CD4-positive, alpha-beta T cell treated with Interferon gamma for 1 hour (primary cell): ENCODE data around the gene PRKAG1.

ENCODE experiments used
- DNase-seq: peaks from one replicate; pipeline ENCODE4 v3.0.0-alpha.2; 2020

Gene PRKAG1

GRCh38 chr12:48980389-48980952 is 38.1 kb downstream of the PRKAG1 start:
- DNase-seq: peak; percentile 22

GRCh38 chr12:48979602-48980388 is 38.8 kb downstream of the PRKAG1 start:
- peak; percentile 39 for DNase-seq

GRCh38 chr12:48978741-48979601 is 39.6 kb downstream of the PRKAG1 start:
- DNase-seq: no peak

DNA sequence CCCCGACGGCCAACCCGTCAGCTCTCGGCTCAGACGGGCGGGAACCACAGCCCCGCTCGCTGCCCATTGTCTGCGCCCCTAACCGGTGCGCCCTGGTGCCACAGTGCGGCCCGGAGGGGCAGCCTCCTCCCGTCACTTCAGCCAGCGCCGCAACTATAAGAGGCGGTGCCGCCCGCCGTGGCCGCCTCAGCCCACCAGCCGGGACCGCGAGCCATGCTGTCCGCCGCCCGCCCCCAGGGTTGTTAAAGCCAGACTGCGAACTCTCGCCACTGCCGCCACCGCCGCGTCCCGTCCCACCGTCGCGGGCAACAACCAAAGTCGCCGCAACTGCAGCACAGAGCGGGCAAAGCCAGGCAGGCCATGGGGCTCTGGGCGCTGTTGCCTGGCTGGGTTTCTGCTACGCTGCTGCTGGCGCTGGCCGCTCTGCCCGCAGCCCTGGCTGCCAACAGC is 40.3 kb downstream of the PRKAG1 start, which contains the start of gene WNT1:
Gene WNT1 (plus strand): TSS at position 32 of the 450 bp plus-strand sequence. CDS start 329 bp downstream, at position 361.
- no peak for DNase-seq

DNA sequence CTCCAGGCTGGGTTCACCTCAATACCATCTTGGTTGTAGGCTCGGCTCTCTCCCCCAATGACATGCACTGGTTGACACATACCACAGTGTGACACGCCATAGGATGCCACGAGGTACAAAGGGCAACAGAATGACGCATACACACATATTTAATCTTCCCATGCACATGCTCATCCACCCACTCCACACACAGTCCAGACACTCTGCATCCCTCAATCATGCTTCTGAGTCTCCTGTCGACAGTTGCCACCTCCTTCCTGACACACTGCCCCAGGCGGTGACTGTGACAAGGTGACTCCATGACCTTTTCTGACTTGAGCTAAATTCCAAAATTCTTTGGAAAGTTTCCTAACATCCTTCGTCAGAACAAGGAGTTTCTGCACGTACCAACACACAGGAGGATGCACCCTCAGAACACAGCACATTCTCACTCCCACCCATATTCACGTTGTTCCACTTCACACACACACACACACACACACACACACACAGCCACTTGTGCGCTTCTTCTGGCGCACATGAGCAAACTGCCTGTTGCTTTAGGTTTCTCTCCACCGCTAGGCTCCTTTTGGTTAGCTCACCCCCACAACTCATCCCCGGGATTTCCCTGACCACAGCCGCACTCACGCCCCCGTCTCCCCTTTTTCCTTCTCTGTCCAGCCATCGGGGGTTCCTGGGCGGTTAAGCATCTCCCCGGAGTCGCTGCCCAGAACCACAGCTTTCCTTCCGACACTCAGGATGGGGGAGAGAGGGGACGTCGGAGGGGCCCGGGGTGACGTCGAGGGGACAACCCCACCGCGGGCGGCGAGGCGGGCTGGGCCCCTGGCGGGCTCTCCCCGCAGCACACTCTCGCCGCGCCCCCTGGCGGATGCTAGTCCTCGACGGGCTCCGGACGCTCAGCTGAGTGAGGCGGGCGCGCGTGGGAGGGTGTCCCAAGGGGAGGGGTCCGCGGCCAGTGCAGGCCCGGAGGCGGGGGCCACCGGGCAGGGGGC is 41.0 kb downstream of the PRKAG1 start:
- peak; percentile 76 for DNase-seq

GRCh38 chr12:48973941-48974673 is 44.5 kb downstream of the PRKAG1 start:
- DNase-seq: no peak

- DNase-seq: no peak
Measured at GRCh38 chr12:48973531-48973930, 45.0 kb downstream of the PRKAG1 start.

DNA sequence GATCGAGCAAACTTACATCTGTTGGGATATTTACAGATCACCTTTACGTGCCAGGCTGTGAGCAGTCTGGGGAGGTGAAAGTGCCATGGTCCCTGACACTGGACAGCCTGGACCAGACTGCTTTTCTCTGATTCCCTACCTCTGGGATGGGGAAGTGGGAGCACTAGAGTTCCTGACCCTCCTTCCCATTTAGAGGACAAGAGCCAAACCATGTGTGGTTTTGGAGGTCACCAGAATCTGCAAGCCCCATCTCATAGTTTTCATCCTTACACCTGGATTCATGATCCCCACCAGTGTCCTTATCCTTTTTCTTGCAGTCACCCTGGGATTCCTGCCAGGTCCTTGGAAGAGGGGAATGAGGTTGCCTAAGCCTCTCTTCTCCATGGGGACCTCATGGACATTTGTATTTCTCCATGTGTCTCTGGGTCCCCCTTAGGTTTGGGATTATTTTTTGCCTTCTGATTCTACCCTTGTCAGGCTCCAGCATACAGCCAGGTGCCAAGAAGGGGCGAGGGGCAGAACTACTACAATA is 45.6 kb downstream of the PRKAG1 start:
- no peak for DNase-seq

DNA sequence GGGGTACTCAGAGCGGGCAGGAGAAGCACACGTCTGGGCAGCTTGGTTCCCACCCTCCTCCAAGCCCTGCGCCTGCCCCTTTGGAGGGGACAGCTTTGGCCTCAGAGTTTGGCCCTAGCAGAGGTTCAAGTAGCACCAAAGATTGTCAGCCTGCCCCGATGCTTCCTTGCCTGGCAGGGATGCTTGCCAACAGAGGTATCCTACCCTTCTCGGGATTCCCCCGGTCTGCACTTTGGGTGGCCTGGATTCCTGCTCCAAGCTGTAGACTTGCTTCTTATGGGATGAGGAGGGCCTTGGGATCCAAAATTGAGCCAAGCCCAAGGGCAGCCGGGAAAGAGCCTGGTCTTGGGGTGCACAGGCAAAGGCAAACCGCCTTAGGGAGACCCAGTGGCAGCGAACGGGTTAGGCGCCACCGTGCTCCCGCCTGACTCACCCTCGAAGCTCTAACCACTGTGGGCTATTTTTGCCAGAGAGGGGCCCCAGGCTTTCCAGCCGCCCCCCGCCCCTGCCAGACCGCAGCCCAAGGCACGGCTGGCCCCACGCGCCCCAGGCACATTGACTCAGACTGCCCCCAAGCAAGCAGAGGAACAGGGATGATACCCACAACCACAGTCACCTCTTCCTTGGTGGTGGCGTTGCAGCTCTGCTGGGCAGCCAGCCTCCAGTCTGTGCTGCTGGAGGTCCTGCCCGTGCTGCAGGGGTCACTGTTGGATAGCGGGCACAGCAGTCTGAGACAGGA is 46.2 kb downstream of the PRKAG1 start:
- no peak for DNase-seq

GRCh38 chr12:48970702-48971334 is 47.8 kb downstream of the PRKAG1 start:
- no peak for DNase-seq

- peak; percentile 25 for DNase-seq
Measured at GRCh38 chr12:48969833-48970701, 48.5 kb downstream of the PRKAG1 start.

GRCh38 chr12:48969160-48969771 is 49.3 kb downstream of the PRKAG1 start:
- no peak for DNase-seq

DNA sequence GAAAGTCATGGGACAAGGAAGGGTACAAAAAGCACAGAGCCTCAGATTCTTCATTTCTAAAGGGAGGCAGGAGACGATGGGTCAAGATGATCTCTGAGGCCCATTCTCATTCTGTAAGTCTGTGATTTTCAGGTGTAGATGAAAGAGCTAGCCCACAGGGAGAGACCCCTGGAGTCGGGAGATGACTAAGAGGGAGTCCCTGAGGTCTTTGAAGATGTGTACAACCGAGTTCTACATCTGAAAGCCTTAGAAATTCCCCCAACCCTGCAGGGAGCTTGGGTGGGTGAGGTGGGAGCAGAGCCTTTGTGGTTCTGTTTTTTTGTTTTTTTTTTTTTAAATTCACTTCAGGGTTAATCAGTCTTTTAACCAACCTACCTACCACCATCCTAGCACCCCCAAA is 50.1 kb downstream of the PRKAG1 start:
- no peak for DNase-seq

GRCh38 chr12:48967991-48968390 is 50.6 kb downstream of the PRKAG1 start:
- DNase-seq: no peak

- no peak for DNase-seq
Measured at GRCh38 chr12:48966177-48966895, 52.2 kb downstream of the PRKAG1 start.

GRCh38 chr12:48965298-48965838 is 53.2 kb downstream of the PRKAG1 start:
- DNase-seq: no peak

DNA sequence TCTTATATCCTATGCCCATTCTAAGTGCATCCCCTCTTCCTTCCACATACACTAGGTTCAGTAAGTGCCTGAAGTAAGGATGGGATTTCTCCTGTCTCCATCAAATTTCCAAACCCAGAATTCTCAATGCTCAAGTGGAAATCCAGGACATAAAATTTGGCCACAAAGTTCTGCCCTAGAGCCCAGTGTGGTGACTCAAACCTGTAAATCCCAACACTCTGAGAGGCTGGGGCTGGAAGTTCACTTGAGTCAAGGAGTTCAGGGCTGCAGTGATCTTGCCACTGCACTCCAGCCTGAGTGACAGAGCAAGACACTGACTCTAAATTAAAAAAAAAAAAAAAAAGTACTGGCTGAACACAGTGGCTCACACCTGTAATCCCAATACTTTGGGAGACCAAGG is 56.8 kb downstream of the PRKAG1 start:
- DNase-seq: no peak
